H9 (cell line): ENCODE measurements around the gene LYZL2. TPM values are rescaled to one million over a fixed set of nuclear protein-coding genes. Genes with fewer than 3 reads are reported as not detected.

ENCODE experiments used
- DNase-seq: peaks from one replicate; pipeline ENCODE4 v3.0.0-alpha.2; 2017
- H2AFZ ChIP-seq: one replicate; pipeline ENCODE4 v1.6.1; 2013; ENCODE audit warnings: mild to moderate bottlenecking, low read length, control low read depth, moderate library complexity
- H2AK5ac ChIP-seq: 2 replicates; pipeline ENCODE4 v1.6.1; 2013; ENCODE audit warnings: low read length, control low read depth, mixed read lengths; ENCODE audit not compliant: insufficient read length
- H2BK120ac ChIP-seq: one replicate; pipeline ENCODE4 v1.6.1; 2013; ENCODE audit warnings: low read depth, mild to moderate bottlenecking, low read length, control low read depth, inconsistent platforms; ENCODE audit not compliant: poor library complexity, severe bottlenecking
- H2BK12ac ChIP-seq: 2 replicates; pipeline ENCODE4 v1.6.1; 2013; ENCODE audit warnings: low read length, control low read depth, mixed read lengths, low read depth; ENCODE audit not compliant: insufficient read length
- H2BK15ac ChIP-seq: 2 replicates; pipeline ENCODE4 v1.6.1; 2013; ENCODE audit warnings: low read depth, low read length, control low read depth
- H2BK20ac ChIP-seq: one replicate; pipeline ENCODE4 v1.6.1; 2013; ENCODE audit warnings: low read depth, mild to moderate bottlenecking, low read length, control low read depth, inconsistent platforms; ENCODE audit not compliant: poor library complexity, severe bottlenecking
- H2BK5ac ChIP-seq: 2 replicates; pipeline ENCODE4 v1.6.1; 2013; ENCODE audit warnings: low read length, control low read depth, mixed read lengths; ENCODE audit not compliant: insufficient read length
- H3K14ac ChIP-seq: 2 replicates; pipeline ENCODE4 v1.6.1; 2013; ENCODE audit warnings: low read length, control low read depth; ENCODE audit not compliant: insufficient read depth
- H3K18ac ChIP-seq: 2 replicates; pipeline ENCODE4 v1.6.1; 2013; ENCODE audit warnings: low read depth, mild to moderate bottlenecking, mixed read lengths, low read length, control low read depth; ENCODE audit not compliant: insufficient read length
- H3K23ac ChIP-seq: 2 replicates; pipeline ENCODE4 v1.6.1; 2013; ENCODE audit warnings: low read length, control low read depth, mixed read lengths, low read depth; ENCODE audit not compliant: insufficient read length
- H3K23me2 ChIP-seq: 2 replicates; pipeline ENCODE4 v1.6.1; 2013; ENCODE audit warnings: low read depth, mild to moderate bottlenecking, mixed read lengths, low read length, control low read depth; ENCODE audit not compliant: insufficient read length, poor library complexity, severe bottlenecking
- H3K27ac ChIP-seq: 2 replicates; pipeline ENCODE4 v1.5.1; 2013; ENCODE audit warnings: low read length, control low read depth, mixed read lengths, low read depth; ENCODE audit not compliant: insufficient read length
- H3K27me3 ChIP-seq: 2 replicates; pipeline ENCODE4 v1.6.1; 2013; ENCODE audit warnings: low read length, control low read depth, inconsistent platforms; ENCODE audit not compliant: insufficient read depth
- H3K4ac ChIP-seq: 2 replicates; pipeline ENCODE4 v1.6.1; 2013; ENCODE audit warnings: low read depth, mild to moderate bottlenecking, control low read depth, inconsistent platforms, low read length, moderate library complexity
- H3K4me1 ChIP-seq: 2 replicates; pipeline ENCODE4 v1.6.1; 2013; ENCODE audit warnings: low read length, control low read depth, inconsistent platforms; ENCODE audit not compliant: insufficient read depth
- H3K4me2 ChIP-seq: 2 replicates; pipeline ENCODE4 v1.6.1; 2013; ENCODE audit warnings: low read length, control low read depth, mixed read lengths; ENCODE audit not compliant: insufficient read length, insufficient read depth
- H3K56ac ChIP-seq: 2 replicates; pipeline ENCODE4 v1.6.1; 2013; ENCODE audit warnings: low read depth, mild to moderate bottlenecking, mixed read lengths, low read length, control low read depth; ENCODE audit not compliant: insufficient read length
- H3K79me1 ChIP-seq: 2 replicates; pipeline ENCODE4 v1.6.1; 2013; ENCODE audit warnings: low read depth, mild to moderate bottlenecking, moderate library complexity, low read length, control low read depth, inconsistent platforms; ENCODE audit not compliant: insufficient read depth, poor library complexity, severe bottlenecking
- H3K79me2 ChIP-seq: 2 replicates; pipeline ENCODE4 v1.6.1; 2013; ENCODE audit warnings: low read length, control low read depth, inconsistent platforms; ENCODE audit not compliant: insufficient read depth
- H3K9ac ChIP-seq: 2 replicates; pipeline ENCODE4 v1.6.1; 2013; ENCODE audit warnings: low read length, control low read depth, mixed read lengths; ENCODE audit not compliant: insufficient read length; ENCODE audit errors: extremely low read depth
- H3K9me3 ChIP-seq: one replicate; pipeline ENCODE4 v1.6.1; 2013; ENCODE audit warnings: low read depth, low read length, inconsistent platforms; ENCODE audit not compliant: control insufficient read depth
- H3T11ph ChIP-seq: one replicate; pipeline ENCODE4 v1.6.1; 2013; ENCODE audit warnings: mild to moderate bottlenecking, low read length, control low read depth, inconsistent platforms
- H4K20me1 ChIP-seq: one replicate; pipeline ENCODE4 v1.6.1; 2013; ENCODE audit not compliant: control insufficient read depth, insufficient read length, insufficient read depth
- H4K5ac ChIP-seq: 2 replicates; pipeline ENCODE4 v1.6.1; 2013; ENCODE audit warnings: low read depth, mild to moderate bottlenecking, mixed read lengths, low read length, control low read depth; ENCODE audit not compliant: insufficient read length
- H4K8ac ChIP-seq: replicated peaks from 2 replicates; pipeline ENCODE4 v1.6.1; 2013; ENCODE audit warnings: low read length, control low read depth, mixed read lengths, low read depth; ENCODE audit not compliant: insufficient read length
- H4K91ac ChIP-seq: 2 replicates; pipeline ENCODE4 v1.6.1; 2013; ENCODE audit warnings: low read depth, mild to moderate bottlenecking, moderate library complexity, mixed read lengths, low read length, control low read depth; ENCODE audit not compliant: insufficient read length
- H3K27ac Mint-ChIP-seq, 3 experiments: 2 replicates in 2 of 3; 3 replicates in 1 of 3; pipeline ENCODE4 v1.8.0; 2020 to 2021; ENCODE audit warnings: mixed read lengths in 3 of 3, mild to moderate bottlenecking in 1 of 3, moderate library complexity in 1 of 3
- H3K27me3 Mint-ChIP-seq: 2 replicates; pipeline ENCODE4 v1.8.0; 2021; ENCODE audit warnings: low read depth, mild to moderate bottlenecking, moderate library complexity, mixed read lengths
- H3K36me3 Mint-ChIP-seq, 3 experiments: 2 replicates in 2 of 3; 3 replicates in 1 of 3; pipeline ENCODE4 v1.8.0; 2020 to 2021; ENCODE audit warnings: low read depth in 3 of 3, mixed read lengths in 3 of 3; ENCODE audit not compliant: insufficient read depth in 1 of 3
- H3K4me1 Mint-ChIP-seq, 2 experiments: 2 replicates each; pipeline ENCODE4 v1.8.0; 2020; ENCODE audit warnings: mixed read lengths in 2 of 2
- H3K4me3 Mint-ChIP-seq, 2 experiments: 2 replicates in 1 of 2; 3 replicates in 1 of 2; pipeline ENCODE4 v1.8.0; 2020 to 2021; ENCODE audit warnings: mild to moderate bottlenecking in 2 of 2, mixed read lengths in 2 of 2, moderate library complexity in 1 of 2
- H3K9me3 Mint-ChIP-seq, 2 experiments: 2 replicates in 1 of 2; 3 replicates in 1 of 2; pipeline ENCODE4 v1.8.0; 2020; ENCODE audit warnings: mild to moderate bottlenecking in 2 of 2, mixed read lengths in 2 of 2, moderate library complexity in 1 of 2
- WGBS: extraction: QIAGEN DNeasy Blood & Tissue Kit; methylation state at CpG from one replicate; pipeline ENCODE4 v1.1.7; 2013; ENCODE audit warnings: missing lambda C conversion rate, low lambda C conversion rate, mixed read lengths; ENCODE audit not compliant: insufficient read length; ENCODE audit errors: extremely low coverage; 5-methylcytosine and 5-hydroxymethylcytosine counted together
- total RNA-seq: library from RNA; stranded (reverse); gene quantifications from 2 replicates; pipeline ENCODE4 v1.2.1, GENCODE V29; 2021
- TF ChIP-seq, protein P1 (sequence below): fragments of 200-600 bp; sonication (generic); conservative IDR thresholded peaks from 3 replicates; pipeline ENCODE4 v1.8.0; 2021; ENCODE audit warnings: antibody characterized with exemption, mild to moderate bottlenecking

The LYZL2 gene
- total RNA-seq, 1 experiment from 2014 or later = not detected

DNA sequence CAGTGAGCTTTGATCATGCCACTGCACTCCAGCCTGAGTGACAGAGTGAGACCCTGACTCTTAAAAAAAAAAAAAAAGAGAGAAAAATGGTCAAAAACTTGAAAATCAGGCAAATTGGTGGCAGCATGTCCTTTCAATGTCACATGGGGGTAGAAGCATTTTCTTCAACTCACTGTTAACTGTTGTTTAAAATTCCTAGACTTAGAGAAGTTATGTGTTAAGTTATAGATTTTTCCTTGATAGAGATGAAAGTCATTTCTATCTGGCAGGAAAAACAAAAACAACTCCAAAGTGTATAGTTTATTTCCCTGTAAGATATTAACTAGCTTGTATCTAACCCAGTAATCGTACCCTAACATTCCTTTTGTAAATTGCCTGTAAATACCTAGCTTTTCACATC lies 26.8 kb downstream of the LYZL2 start:
- no peak overlapping the region for H4K8ac ChIP-seq

More for the DNA sequence above, 26.8 kb downstream of the LYZL2 start:
- H2BK12ac ChIP-seq = no peak overlapping the region
- no peak overlapping the region for H2BK120ac ChIP-seq
- Mint-ChIP-seq H3K27ac (no peak overlapping the region), H3K4me3 (no peak overlapping the region), H3K4me1 (peaks cover 28 to 29% of the 10 kb centered on the region in 2 experiments), H3K9me3 (peaks cover 0 to 5% of the 10 kb centered on the region in 2 experiments; a peak in 1 of 5 replicates), H3K36me3 (peaks cover 0 to 5% (median 0%) of the 10 kb centered on the region in 3 experiments; a peak in 3 of 7 replicates), H3K27me3 (peaks cover 58% of the 10 kb centered on the region)
- H4K91ac ChIP-seq = no peak overlapping the region
- H3K14ac ChIP-seq = no peak overlapping the region
- no peak overlapping the region for H3K4ac ChIP-seq
- H3K79me1 ChIP-seq = no peaks in the 10 kb centered on the region
- TF ChIP-seq, protein P1, sequence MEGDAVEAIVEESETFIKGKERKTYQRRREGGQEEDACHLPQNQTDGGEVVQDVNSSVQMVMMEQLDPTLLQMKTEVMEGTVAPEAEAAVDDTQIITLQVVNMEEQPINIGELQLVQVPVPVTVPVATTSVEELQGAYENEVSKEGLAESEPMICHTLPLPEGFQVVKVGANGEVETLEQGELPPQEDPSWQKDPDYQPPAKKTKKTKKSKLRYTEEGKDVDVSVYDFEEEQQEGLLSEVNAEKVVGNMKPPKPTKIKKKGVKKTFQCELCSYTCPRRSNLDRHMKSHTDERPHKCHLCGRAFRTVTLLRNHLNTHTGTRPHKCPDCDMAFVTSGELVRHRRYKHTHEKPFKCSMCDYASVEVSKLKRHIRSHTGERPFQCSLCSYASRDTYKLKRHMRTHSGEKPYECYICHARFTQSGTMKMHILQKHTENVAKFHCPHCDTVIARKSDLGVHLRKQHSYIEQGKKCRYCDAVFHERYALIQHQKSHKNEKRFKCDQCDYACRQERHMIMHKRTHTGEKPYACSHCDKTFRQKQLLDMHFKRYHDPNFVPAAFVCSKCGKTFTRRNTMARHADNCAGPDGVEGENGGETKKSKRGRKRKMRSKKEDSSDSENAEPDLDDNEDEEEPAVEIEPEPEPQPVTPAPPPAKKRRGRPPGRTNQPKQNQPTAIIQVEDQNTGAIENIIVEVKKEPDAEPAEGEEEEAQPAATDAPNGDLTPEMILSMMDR = no peak
- no peaks in the 10 kb centered on the region; the same call in 1 of the 2 replicates for H3K27me3 ChIP-seq
- WGBS = no CpG with 5 or more reads among the region's 1 CpG
- DNase-seq = no peak
- no peaks in the 10 kb centered on the region for H3K79me2 ChIP-seq
- H3K23me2 ChIP-seq = no peaks in the 10 kb centered on the region
- no peak overlapping the region for H2BK20ac ChIP-seq
- H2BK5ac ChIP-seq = no peak overlapping the region
- no peak overlapping the region for H3K4me2 ChIP-seq
- H2BK15ac ChIP-seq = no peak overlapping the region
- no peak overlapping the region for H3K56ac ChIP-seq
- no peak overlapping the region for H3K9ac ChIP-seq
- H3K27ac ChIP-seq = no peak overlapping the region
- no peak overlapping the region for H2AFZ ChIP-seq
- no peak overlapping the region for H2AK5ac ChIP-seq
- H3K9me3 ChIP-seq = no peaks in the 10 kb centered on the region
- no peaks in the 10 kb centered on the region; the same call in 1 of the 2 replicates for H3K4me1 ChIP-seq
- H3K18ac ChIP-seq = no peak overlapping the region
- no peak overlapping the region for H3K23ac ChIP-seq
- no peaks in the 10 kb centered on the region for H4K20me1 ChIP-seq
- H3T11ph ChIP-seq = no peak overlapping the region
- H4K5ac ChIP-seq = no peak overlapping the region
